ENCODE results near the gene LIMCH1.
"Not testable (repeated sequence)": the region's sequence is repeated elsewhere in the genome, so short reads cannot be mapped to it uniquely, and the experiment has no call there.

LIMCH1 gene

GRCh38 chr4:41734371-41734770 lies 196.4 kb downstream of the LIMCH1 start:
- Histone ChIP-seq H2BK5ac (ENCODE audit: low read length) (no peak overlapping the region), H3K27me3 (ENCODE audit: insufficient read depth, low read length, poor library complexity) (no peaks in the 10 kb centered on the region), H2BK15ac (replicated peaks; ENCODE audit: low read depth) (no peak overlapping the region), H2BK120ac (ENCODE audit: low read depth, low read length) (no peak overlapping the region), H3K79me2 (ENCODE audit: control insufficient read depth, insufficient read depth, low read length) (no peaks in the 10 kb centered on the region), H3K18ac (ENCODE audit: low read length) (no peak overlapping the region), H4K8ac (ENCODE audit: low read depth, low read length) (no peak overlapping the region), H3K4me3 (ENCODE audit: low read length) (no peak overlapping the region), H2AK5ac (ENCODE audit: low read length) (no peak overlapping the region), H3K4me2 (ENCODE audit: low read length) (no peak overlapping the region), H4K5ac (ENCODE audit: low read length) (no peak overlapping the region), H3K79me1 (ENCODE audit: low read length) (no peaks in the 10 kb centered on the region), H3K36me3 (ENCODE audit: control insufficient read depth, insufficient read depth, low read length) (no peaks in the 10 kb centered on the region), H3K27ac (ENCODE audit: low read depth, low read length) (no peak overlapping the region), H3K9ac (ENCODE audit: low read length) (no peak overlapping the region), H3K23ac (ENCODE audit: low read length) (no peak overlapping the region), H3K4me1 (ENCODE audit: control insufficient read depth, low read depth, low read length) (no peaks in the 10 kb centered on the region), H3K56ac (ENCODE audit: low read length) (no peak overlapping the region), H3K4ac (ENCODE audit: low read depth, low read length) (no peak overlapping the region)
- no peak for DNase-seq
- no CpG with 5 or more reads among the region's 3 CpGs for WGBS (ENCODE audit: extremely low coverage, insufficient coverage, low lambda C conversion rate)

GRCh38 chr4:41737491-41737890 lies 199.5 kb downstream of the LIMCH1 start:
- H2AK5ac ChIP-seq (ENCODE audit: low read length); H3K4me1 ChIP-seq (ENCODE audit: control insufficient read depth, low read depth, low read length); H3K27ac ChIP-seq (ENCODE audit: low read depth, low read length); H3K79me2 ChIP-seq (ENCODE audit: control insufficient read depth, insufficient read depth, low read length); H3K4me2 ChIP-seq (ENCODE audit: low read length); H4K8ac ChIP-seq (ENCODE audit: low read depth, low read length); H4K5ac ChIP-seq (ENCODE audit: low read length); H3K79me1 ChIP-seq (ENCODE audit: low read length); H3K23ac ChIP-seq (ENCODE audit: low read length); H2BK15ac ChIP-seq (replicated peaks; ENCODE audit: low read depth); H3K4me3 ChIP-seq (ENCODE audit: low read length); H3K18ac ChIP-seq (ENCODE audit: low read length); H3K56ac ChIP-seq (ENCODE audit: low read length); H3K4ac ChIP-seq (ENCODE audit: low read depth, low read length); H2BK5ac ChIP-seq (ENCODE audit: low read length); H3K9ac ChIP-seq (ENCODE audit: low read length); H3K36me3 ChIP-seq (ENCODE audit: control insufficient read depth, insufficient read depth, low read length); DNase-seq; H2BK120ac ChIP-seq (ENCODE audit: low read depth, low read length): not testable (repeated sequence)
- peaks cover 16% of the 10 kb centered on the region for H3K27me3 ChIP-seq (ENCODE audit: insufficient read depth, low read length, poor library complexity)
- no CpG with 5 or more reads among the region's 8 CpGs for WGBS (ENCODE audit: extremely low coverage, insufficient coverage, low lambda C conversion rate)

GRCh38 chr4:41741354-41741753 lies 203.4 kb downstream of the LIMCH1 start:
- Histone ChIP-seq H3K4me3 (ENCODE audit: low read length) (no peak overlapping the region), H3K23ac (ENCODE audit: low read length) (no peak overlapping the region), H2BK120ac (ENCODE audit: low read depth, low read length) (no peak overlapping the region), H3K4ac (ENCODE audit: low read depth, low read length) (no peak overlapping the region), H3K79me2 (ENCODE audit: control insufficient read depth, insufficient read depth, low read length) (no peaks in the 10 kb centered on the region), H3K4me2 (ENCODE audit: low read length) (no peak overlapping the region), H3K36me3 (ENCODE audit: control insufficient read depth, insufficient read depth, low read length) (no peaks in the 10 kb centered on the region), H3K18ac (ENCODE audit: low read length) (no peak overlapping the region), H3K27ac (ENCODE audit: low read depth, low read length) (no peak overlapping the region), H3K9ac (ENCODE audit: low read length) (no peak overlapping the region), H2AK5ac (ENCODE audit: low read length) (no peak overlapping the region), H4K8ac (ENCODE audit: low read depth, low read length) (no peak overlapping the region), H2BK5ac (ENCODE audit: low read length) (no peak overlapping the region), H3K56ac (ENCODE audit: low read length) (no peak overlapping the region), H4K5ac (ENCODE audit: low read length) (no peak overlapping the region), H3K27me3 (ENCODE audit: insufficient read depth, low read length, poor library complexity) (peaks cover 52% of the 10 kb centered on the region), H3K4me1 (ENCODE audit: control insufficient read depth, low read depth, low read length) (no peaks in the 10 kb centered on the region), H2BK15ac (replicated peaks; ENCODE audit: low read depth) (no peak overlapping the region), H3K79me1 (ENCODE audit: low read length) (no peaks in the 10 kb centered on the region)
- DNase-seq, result no peak
- WGBS (ENCODE audit: extremely low coverage, insufficient coverage, low lambda C conversion rate), result no CpG with 5 or more reads among the region's 2 CpGs

GRCh38 chr4:41744572-41745291 lies 206.8 kb downstream of the LIMCH1 start:
- WGBS (ENCODE audit: extremely low coverage, insufficient coverage, low lambda C conversion rate), result no CpG with 5 or more reads among the region's 33 CpGs

GRCh38 chr4:41745292-41746024 lies 207.5 kb downstream of the LIMCH1 start:
- no peak overlapping the region for H2BK15ac ChIP-seq (replicated peaks; ENCODE audit: low read depth)
- H3K4me1 ChIP-seq (ENCODE audit: control insufficient read depth, low read depth, low read length), result no peaks in the 10 kb centered on the region
- H2AK5ac ChIP-seq (ENCODE audit: low read length), result no peak overlapping the region
- no peak overlapping the region for H3K27ac ChIP-seq (ENCODE audit: low read depth, low read length)
- peaks cover 84% of the 10 kb centered on the region for H3K27me3 ChIP-seq (ENCODE audit: insufficient read depth, low read length, poor library complexity)
- peak; percentile 37 for DNase-seq
- no peak overlapping the region for H2BK5ac ChIP-seq (ENCODE audit: low read length)
- no CpG with 5 or more reads among the region's 54 CpGs for WGBS (ENCODE audit: extremely low coverage, insufficient coverage, low lambda C conversion rate)
- no peak overlapping the region for H3K4me2 ChIP-seq (ENCODE audit: low read length)
- H3K79me2 ChIP-seq (ENCODE audit: control insufficient read depth, insufficient read depth, low read length), result no peaks in the 10 kb centered on the region
- H3K9ac ChIP-seq (ENCODE audit: low read length), result no peak overlapping the region
- no peak overlapping the region for H3K4me3 ChIP-seq (ENCODE audit: low read length)
- H3K36me3 ChIP-seq (ENCODE audit: control insufficient read depth, insufficient read depth, low read length), result no peaks in the 10 kb centered on the region
- H3K79me1 ChIP-seq (ENCODE audit: low read length), result no peaks in the 10 kb centered on the region
- no peak overlapping the region for H3K23ac ChIP-seq (ENCODE audit: low read length)
- H3K56ac ChIP-seq (ENCODE audit: low read length), result no peak overlapping the region
- no peak overlapping the region for H3K4ac ChIP-seq (ENCODE audit: low read depth, low read length)
- no peak overlapping the region for H4K5ac ChIP-seq (ENCODE audit: low read length)
- no peak overlapping the region for H4K8ac ChIP-seq (ENCODE audit: low read depth, low read length)
- H2BK120ac ChIP-seq (ENCODE audit: low read depth, low read length), result no peak overlapping the region
- H3K18ac ChIP-seq (ENCODE audit: low read length), result no peak overlapping the region

More at GRCh38 chr4:41744572-41745291, 206.8 kb downstream of the LIMCH1 start:
- Histone ChIP-seq H3K56ac (ENCODE audit: low read length) (no peak overlapping the region), H3K4ac (ENCODE audit: low read depth, low read length) (no peak overlapping the region), H4K5ac (ENCODE audit: low read length) (no peak overlapping the region), H2BK15ac (replicated peaks; ENCODE audit: low read depth) (no peak overlapping the region), H3K9ac (ENCODE audit: low read length) (no peak overlapping the region), H2BK120ac (ENCODE audit: low read depth, low read length) (no peak overlapping the region), H3K23ac (ENCODE audit: low read length) (no peak overlapping the region), H3K36me3 (ENCODE audit: control insufficient read depth, insufficient read depth, low read length) (no peaks in the 10 kb centered on the region), H3K4me2 (ENCODE audit: low read length) (no peak overlapping the region), H4K8ac (ENCODE audit: low read depth, low read length) (no peak overlapping the region), H3K27ac (ENCODE audit: low read depth, low read length) (no peak overlapping the region), H3K27me3 (ENCODE audit: insufficient read depth, low read length, poor library complexity) (peaks cover 84% of the 10 kb centered on the region), H2AK5ac (ENCODE audit: low read length) (no peak overlapping the region), H3K4me1 (ENCODE audit: control insufficient read depth, low read depth, low read length) (no peaks in the 10 kb centered on the region), H3K4me3 (ENCODE audit: low read length) (no peak overlapping the region), H3K18ac (ENCODE audit: low read length) (no peak overlapping the region), H3K79me1 (ENCODE audit: low read length) (no peaks in the 10 kb centered on the region), H3K79me2 (ENCODE audit: control insufficient read depth, insufficient read depth, low read length) (no peaks in the 10 kb centered on the region), H2BK5ac (ENCODE audit: low read length) (no peak overlapping the region)
- DNase-seq, result no peak

Data from mesendoderm (in vitro differentiated cells).